WTC11 (cell line): ENCODE measurements around the gene TBC1D22A. TPM values are rescaled to one million over a fixed set of nuclear protein-coding genes. Genes with fewer than 3 reads are reported as not detected.

Source experiments
- ATAC-seq: fragments of 200-7000 bp; cut with Tn5 transposase; 2 replicates; pipeline ENCODE4 v1.10.0; 2021; ENCODE audit warnings: mild to moderate bottlenecking, moderate library complexity
- CTCF ChIA-PET: fragments of 300-600 bp; sonication (Branson Sonifier 250); formaldehyde crosslinking; loops from one replicate; lab custom pipeline; 2021; ENCODE audit warnings: antibody characterized with exemption; lab: Charles Lee
- POLR2A ChIA-PET: fragments of 350-600 bp; sonication (Branson Sonifier 250); formaldehyde crosslinking; loops from one replicate; lab custom pipeline; 2021; ENCODE audit warnings: antibody characterized with exemption; lab: Charles Lee
- DNase-seq: peaks from one replicate; pipeline ENCODE4 v3.0.0; 2021; ENCODE audit warnings: low spot score
- H3K27ac Mint-ChIP-seq: 2 replicates; pipeline ENCODE4 v1.8.0; 2021; ENCODE audit warnings: mixed read lengths
- H3K27me3 Mint-ChIP-seq: 2 replicates; pipeline ENCODE4 v1.8.0; 2021; ENCODE audit warnings: low read depth, mild to moderate bottlenecking, moderate library complexity, mixed read lengths
- H3K36me3 Mint-ChIP-seq: 2 replicates; pipeline ENCODE4 v1.8.0; 2021; ENCODE audit warnings: mixed read lengths
- H3K4me1 Mint-ChIP-seq: 2 replicates; pipeline ENCODE4 v1.8.0; 2022; ENCODE audit warnings: mixed read lengths
- H3K4me3 Mint-ChIP-seq: 2 replicates; pipeline ENCODE4 v1.8.0; 2021; ENCODE audit warnings: mild to moderate bottlenecking, moderate library complexity, mixed read lengths
- H3K9me3 Mint-ChIP-seq: 2 replicates; pipeline ENCODE4 v1.8.0; 2021; ENCODE audit warnings: mixed read lengths
- CBFB ChIP-seq: sonication (generic); formaldehyde crosslinking; IDR thresholded peaks from 2 replicates; pipeline ENCODE4 v1.8.1; 2022; ENCODE audit warnings: mild to moderate bottlenecking, low read depth, missing genetic modification reagents
- ELF4 ChIP-seq: sonication (generic); formaldehyde crosslinking; IDR thresholded peaks from 2 replicates; pipeline ENCODE4 v1.8.1; 2022; ENCODE audit warnings: low read depth, mild to moderate bottlenecking, moderate library complexity, missing genetic modification reagents
- MYBL2 ChIP-seq: sonication (generic); formaldehyde crosslinking; IDR thresholded peaks from 2 replicates; pipeline ENCODE4 v1.8.1; 2023; ENCODE audit warnings: mild to moderate bottlenecking, moderate library complexity, missing genetic modification reagents
- NR1H2 ChIP-seq: sonication (generic); formaldehyde crosslinking; IDR thresholded peaks from 2 replicates; pipeline ENCODE4 v1.9.0; 2021; ENCODE audit warnings: mild to moderate bottlenecking, moderate library complexity, missing genetic modification reagents
- OVOL2 ChIP-seq: fragments of 250-450 bp; sonication (Bioruptor Pico); IDR thresholded peaks from 2 replicates; pipeline ENCODE4 v1.9.0; 2021; ENCODE audit warnings: mild to moderate bottlenecking, borderline replicate concordance
- SP1 ChIP-seq: sonication (generic); formaldehyde crosslinking; conservative IDR thresholded peaks from 2 replicates; pipeline ENCODE4 v1.8.1; 2022; ENCODE audit warnings: missing genetic modification reagents
- ZBTB21 ChIP-seq: sonication (generic); formaldehyde crosslinking; IDR thresholded peaks from 2 replicates; pipeline ENCODE4 v1.8.1; 2023; ENCODE audit warnings: mild to moderate bottlenecking, missing genetic modification reagents, borderline replicate concordance
- ZNF423 ChIP-seq: fragments of 250-450 bp; sonication (Bioruptor Pico); IDR thresholded peaks from 2 replicates; pipeline ENCODE4 v2.1.2; 2022; ENCODE audit warnings: mild to moderate bottlenecking, moderate library complexity
- total RNA-seq: library from RNA; stranded (reverse); gene quantifications from 3 replicates; pipeline ENCODE4 v1.2.3, GENCODE V29; 2021
- TF ChIP-seq, protein P1 (sequence below): fragments of 250-450 bp; sonication (Bioruptor Pico); conservative IDR thresholded peaks from 2 replicates; pipeline ENCODE4 v1.9.0; 2021; ENCODE audit warnings: mild to moderate bottlenecking
- TF ChIP-seq, protein P2 (sequence below): sonication (generic); formaldehyde crosslinking; IDR thresholded peaks from 2 replicates; pipeline ENCODE4 v1.8.0; 2023; ENCODE audit warnings: missing genetic modification reagents
- TF ChIP-seq, protein P3 (sequence below): sonication (generic); formaldehyde crosslinking; IDR thresholded peaks from 2 replicates; pipeline ENCODE4 v1.8.0; 2022; ENCODE audit warnings: missing genetic modification reagents
- TF ChIP-seq, protein P4 (sequence below): fragments of 250-450 bp; sonication (Bioruptor Pico); IDR thresholded peaks from 2 replicates; pipeline ENCODE4 v1.9.0; 2021; ENCODE audit warnings: mild to moderate bottlenecking
- TF ChIP-seq, protein P5 (sequence below): sonication (generic); formaldehyde crosslinking; IDR thresholded peaks from 2 replicates; pipeline ENCODE4 v1.8.1; 2023; ENCODE audit warnings: mild to moderate bottlenecking, missing genetic modification reagents, borderline replicate concordance
- TF ChIP-seq, protein P6 (sequence below): fragments of 250-450 bp; sonication (Bioruptor Pico); IDR thresholded peaks from 2 replicates; pipeline ENCODE4 v2.1.2; 2022; ENCODE audit warnings: mild to moderate bottlenecking, moderate library complexity
- TF ChIP-seq, protein P7 (sequence below): sonication (generic); formaldehyde crosslinking; IDR thresholded peaks from 2 replicates; pipeline ENCODE4 v1.8.1; 2023; ENCODE audit warnings: mild to moderate bottlenecking, missing genetic modification reagents, moderate library complexity
- TF ChIP-seq, protein P8 (sequence below): fragments of 200-600 bp; IDR thresholded peaks from 2 replicates; pipeline ENCODE4 v1.8.0; 2022; ENCODE audit warnings: antibody characterized with exemption
- TF ChIP-seq, protein P9 (sequence below): sonication (generic); formaldehyde crosslinking; IDR thresholded peaks from 2 replicates; pipeline ENCODE4 v1.8.1; 2023; ENCODE audit warnings: mild to moderate bottlenecking, missing genetic modification reagents
- TF ChIP-seq, protein P10 (sequence below): fragments of 250-450 bp; sonication (Bioruptor Pico); IDR thresholded peaks from 2 replicates; pipeline ENCODE4 v1.9.0; 2021; ENCODE audit warnings: mild to moderate bottlenecking

Gene TBC1D22A
- total RNA-seq, 1 experiment from 2014 or later: 18.1 TPM

DNA sequence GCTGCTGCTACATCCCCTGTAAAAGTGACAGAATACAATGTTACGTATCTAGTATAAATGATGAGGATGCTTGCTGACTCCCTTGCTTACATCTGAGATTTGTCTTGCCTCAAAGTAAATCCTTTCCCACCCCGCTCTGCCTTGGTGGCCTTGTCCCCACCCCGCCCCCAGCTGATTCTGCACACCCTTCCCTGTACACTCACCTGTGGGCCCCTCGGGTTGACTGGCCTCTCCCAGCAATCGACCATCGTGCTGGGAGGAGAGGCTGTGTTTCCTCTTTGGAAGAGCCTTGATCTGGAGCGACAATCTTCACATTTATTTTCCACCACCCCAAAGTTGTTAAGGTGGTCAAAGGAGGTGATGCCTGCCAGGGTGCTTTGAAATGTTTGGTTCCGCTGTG lies 249.4 kb downstream of the TBC1D22A start:
- H3K27ac Mint-ChIP-seq: no peak overlapping the region
- H3K27me3 Mint-ChIP-seq: no peaks in the 10 kb centered on the region
- peaks cover 13% of the 10 kb centered on the region for H3K4me1 Mint-ChIP-seq
- H3K36me3 Mint-ChIP-seq: no peaks in the 10 kb centered on the region
- DNase-seq (no peak), ATAC-seq (no peak)
- no peak overlapping the region for H3K4me3 Mint-ChIP-seq
- ChIA-PET POLR2A (no interaction called here), CTCF (interaction anchor here (1.0 to 2.2 kb wide), 11 partner anchors 9 to 211 kb away, joined by 3 to 18 read pairs (median 4); no protein-coding TSS in a partner anchor)
- no peaks in the 10 kb centered on the region for H3K9me3 Mint-ChIP-seq
- TF ChIP-seq, protein P1, sequence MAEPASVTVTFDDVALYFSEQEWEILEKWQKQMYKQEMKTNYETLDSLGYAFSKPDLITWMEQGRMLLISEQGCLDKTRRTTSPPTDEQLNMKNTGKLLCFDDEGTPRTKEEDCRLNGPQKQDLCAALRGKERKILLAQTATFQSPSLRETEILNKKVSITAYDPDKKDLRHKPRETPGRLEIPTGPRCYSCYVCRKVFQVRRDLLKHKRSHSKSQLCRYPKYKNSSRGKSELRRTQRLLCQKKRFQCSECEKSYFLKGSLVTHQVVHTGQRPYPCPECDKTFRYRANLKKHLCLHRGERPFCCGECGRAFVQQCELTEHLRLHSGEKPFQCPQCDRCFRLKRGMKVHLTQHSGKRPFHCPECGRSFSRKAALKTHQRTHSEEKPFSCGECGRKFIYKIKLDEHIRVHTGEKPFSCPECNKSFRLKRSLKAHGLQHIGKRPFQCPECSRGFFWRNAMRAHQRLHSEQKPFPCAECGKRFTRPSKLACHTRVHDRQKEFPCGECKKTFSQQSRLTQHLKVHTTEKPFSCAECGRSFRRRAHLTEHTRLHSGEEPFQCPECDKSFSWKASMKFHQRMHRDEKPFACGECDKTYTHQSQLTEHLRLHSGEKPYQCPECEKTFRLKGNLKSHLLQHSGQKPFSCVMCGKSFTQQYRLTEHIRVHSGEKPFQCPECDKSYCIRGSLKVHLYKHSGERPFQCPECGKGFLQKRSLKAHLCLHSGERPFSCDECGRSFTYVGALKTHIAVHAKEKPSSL (CRISPR knock-in tag): no peak
- TF ChIP-seq, protein P2, sequence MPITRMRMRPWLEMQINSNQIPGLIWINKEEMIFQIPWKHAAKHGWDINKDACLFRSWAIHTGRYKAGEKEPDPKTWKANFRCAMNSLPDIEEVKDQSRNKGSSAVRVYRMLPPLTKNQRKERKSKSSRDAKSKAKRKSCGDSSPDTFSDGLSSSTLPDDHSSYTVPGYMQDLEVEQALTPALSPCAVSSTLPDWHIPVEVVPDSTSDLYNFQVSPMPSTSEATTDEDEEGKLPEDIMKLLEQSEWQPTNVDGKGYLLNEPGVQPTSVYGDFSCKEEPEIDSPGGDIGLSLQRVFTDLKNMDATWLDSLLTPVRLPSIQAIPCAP (CRISPR knock-in tag): no peak
- TF ChIP-seq, protein P3, sequence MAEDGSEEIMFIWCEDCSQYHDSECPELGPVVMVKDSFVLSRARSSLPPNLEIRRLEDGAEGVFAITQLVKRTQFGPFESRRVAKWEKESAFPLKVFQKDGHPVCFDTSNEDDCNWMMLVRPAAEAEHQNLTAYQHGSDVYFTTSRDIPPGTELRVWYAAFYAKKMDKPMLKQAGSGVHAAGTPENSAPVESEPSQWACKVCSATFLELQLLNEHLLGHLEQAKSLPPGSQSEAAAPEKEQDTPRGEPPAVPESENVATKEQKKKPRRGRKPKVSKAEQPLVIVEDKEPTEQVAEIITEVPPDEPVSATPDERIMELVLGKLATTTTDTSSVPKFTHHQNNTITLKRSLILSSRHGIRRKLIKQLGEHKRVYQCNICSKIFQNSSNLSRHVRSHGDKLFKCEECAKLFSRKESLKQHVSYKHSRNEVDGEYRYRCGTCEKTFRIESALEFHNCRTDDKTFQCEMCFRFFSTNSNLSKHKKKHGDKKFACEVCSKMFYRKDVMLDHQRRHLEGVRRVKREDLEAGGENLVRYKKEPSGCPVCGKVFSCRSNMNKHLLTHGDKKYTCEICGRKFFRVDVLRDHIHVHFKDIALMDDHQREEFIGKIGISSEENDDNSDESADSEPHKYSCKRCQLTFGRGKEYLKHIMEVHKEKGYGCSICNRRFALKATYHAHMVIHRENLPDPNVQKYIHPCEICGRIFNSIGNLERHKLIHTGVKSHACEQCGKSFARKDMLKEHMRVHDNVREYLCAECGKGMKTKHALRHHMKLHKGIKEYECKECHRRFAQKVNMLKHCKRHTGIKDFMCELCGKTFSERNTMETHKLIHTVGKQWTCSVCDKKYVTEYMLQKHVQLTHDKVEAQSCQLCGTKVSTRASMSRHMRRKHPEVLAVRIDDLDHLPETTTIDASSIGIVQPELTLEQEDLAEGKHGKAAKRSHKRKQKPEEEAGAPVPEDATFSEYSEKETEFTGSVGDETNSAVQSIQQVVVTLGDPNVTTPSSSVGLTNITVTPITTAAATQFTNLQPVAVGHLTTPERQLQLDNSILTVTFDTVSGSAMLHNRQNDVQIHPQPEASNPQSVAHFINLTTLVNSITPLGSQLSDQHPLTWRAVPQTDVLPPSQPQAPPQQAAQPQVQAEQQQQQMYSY (CRISPR knock-in tag): no peak
- no peak for TF ChIP-seq SP1
- TF ChIP-seq, protein P4, sequence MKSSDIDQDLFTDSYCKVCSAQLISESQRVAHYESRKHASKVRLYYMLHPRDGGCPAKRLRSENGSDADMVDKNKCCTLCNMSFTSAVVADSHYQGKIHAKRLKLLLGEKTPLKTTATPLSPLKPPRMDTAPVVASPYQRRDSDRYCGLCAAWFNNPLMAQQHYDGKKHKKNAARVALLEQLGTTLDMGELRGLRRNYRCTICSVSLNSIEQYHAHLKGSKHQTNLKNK (CRISPR knock-in tag): no peak
- TF ChIP-seq, protein P5, sequence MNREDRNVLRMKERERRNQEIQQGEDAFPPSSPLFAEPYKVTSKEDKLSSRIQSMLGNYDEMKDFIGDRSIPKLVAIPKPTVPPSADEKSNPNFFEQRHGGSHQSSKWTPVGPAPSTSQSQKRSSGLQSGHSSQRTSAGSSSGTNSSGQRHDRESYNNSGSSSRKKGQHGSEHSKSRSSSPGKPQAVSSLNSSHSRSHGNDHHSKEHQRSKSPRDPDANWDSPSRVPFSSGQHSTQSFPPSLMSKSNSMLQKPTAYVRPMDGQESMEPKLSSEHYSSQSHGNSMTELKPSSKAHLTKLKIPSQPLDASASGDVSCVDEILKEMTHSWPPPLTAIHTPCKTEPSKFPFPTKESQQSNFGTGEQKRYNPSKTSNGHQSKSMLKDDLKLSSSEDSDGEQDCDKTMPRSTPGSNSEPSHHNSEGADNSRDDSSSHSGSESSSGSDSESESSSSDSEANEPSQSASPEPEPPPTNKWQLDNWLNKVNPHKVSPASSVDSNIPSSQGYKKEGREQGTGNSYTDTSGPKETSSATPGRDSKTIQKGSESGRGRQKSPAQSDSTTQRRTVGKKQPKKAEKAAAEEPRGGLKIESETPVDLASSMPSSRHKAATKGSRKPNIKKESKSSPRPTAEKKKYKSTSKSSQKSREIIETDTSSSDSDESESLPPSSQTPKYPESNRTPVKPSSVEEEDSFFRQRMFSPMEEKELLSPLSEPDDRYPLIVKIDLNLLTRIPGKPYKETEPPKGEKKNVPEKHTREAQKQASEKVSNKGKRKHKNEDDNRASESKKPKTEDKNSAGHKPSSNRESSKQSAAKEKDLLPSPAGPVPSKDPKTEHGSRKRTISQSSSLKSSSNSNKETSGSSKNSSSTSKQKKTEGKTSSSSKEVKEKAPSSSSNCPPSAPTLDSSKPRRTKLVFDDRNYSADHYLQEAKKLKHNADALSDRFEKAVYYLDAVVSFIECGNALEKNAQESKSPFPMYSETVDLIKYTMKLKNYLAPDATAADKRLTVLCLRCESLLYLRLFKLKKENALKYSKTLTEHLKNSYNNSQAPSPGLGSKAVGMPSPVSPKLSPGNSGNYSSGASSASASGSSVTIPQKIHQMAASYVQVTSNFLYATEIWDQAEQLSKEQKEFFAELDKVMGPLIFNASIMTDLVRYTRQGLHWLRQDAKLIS (CRISPR knock-in tag): no peak
- TF ChIP-seq NR1H2: no peak
- TF ChIP-seq MYBL2 (CRISPR knock-in tag): no peak
- TF ChIP-seq, protein P6, sequence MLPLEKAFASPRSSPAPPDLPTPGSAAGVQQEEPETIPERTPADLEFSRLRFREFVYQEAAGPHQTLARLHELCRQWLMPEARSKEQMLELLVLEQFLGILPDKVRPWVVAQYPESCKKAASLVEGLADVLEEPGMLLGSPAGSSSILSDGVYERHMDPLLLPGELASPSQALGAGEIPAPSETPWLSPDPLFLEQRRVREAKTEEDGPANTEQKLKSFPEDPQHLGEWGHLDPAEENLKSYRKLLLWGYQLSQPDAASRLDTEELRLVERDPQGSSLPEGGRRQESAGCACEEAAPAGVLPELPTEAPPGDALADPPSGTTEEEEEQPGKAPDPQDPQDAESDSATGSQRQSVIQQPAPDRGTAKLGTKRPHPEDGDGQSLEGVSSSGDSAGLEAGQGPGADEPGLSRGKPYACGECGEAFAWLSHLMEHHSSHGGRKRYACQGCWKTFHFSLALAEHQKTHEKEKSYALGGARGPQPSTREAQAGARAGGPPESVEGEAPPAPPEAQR (CRISPR knock-in tag): no peak
- TF ChIP-seq, protein P7, sequence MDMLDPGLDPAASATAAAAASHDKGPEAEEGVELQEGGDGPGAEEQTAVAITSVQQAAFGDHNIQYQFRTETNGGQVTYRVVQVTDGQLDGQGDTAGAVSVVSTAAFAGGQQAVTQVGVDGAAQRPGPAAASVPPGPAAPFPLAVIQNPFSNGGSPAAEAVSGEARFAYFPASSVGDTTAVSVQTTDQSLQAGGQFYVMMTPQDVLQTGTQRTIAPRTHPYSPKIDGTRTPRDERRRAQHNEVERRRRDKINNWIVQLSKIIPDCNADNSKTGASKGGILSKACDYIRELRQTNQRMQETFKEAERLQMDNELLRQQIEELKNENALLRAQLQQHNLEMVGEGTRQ (CRISPR knock-in tag): no peak
- TF ChIP-seq, protein P8, sequence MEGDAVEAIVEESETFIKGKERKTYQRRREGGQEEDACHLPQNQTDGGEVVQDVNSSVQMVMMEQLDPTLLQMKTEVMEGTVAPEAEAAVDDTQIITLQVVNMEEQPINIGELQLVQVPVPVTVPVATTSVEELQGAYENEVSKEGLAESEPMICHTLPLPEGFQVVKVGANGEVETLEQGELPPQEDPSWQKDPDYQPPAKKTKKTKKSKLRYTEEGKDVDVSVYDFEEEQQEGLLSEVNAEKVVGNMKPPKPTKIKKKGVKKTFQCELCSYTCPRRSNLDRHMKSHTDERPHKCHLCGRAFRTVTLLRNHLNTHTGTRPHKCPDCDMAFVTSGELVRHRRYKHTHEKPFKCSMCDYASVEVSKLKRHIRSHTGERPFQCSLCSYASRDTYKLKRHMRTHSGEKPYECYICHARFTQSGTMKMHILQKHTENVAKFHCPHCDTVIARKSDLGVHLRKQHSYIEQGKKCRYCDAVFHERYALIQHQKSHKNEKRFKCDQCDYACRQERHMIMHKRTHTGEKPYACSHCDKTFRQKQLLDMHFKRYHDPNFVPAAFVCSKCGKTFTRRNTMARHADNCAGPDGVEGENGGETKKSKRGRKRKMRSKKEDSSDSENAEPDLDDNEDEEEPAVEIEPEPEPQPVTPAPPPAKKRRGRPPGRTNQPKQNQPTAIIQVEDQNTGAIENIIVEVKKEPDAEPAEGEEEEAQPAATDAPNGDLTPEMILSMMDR: no peak
- no peak for TF ChIP-seq ZNF423 (CRISPR knock-in tag)
- TF ChIP-seq ZBTB21 (CRISPR knock-in tag): no peak
- TF ChIP-seq OVOL2 (CRISPR knock-in tag): no peak
- TF ChIP-seq, protein P9, sequence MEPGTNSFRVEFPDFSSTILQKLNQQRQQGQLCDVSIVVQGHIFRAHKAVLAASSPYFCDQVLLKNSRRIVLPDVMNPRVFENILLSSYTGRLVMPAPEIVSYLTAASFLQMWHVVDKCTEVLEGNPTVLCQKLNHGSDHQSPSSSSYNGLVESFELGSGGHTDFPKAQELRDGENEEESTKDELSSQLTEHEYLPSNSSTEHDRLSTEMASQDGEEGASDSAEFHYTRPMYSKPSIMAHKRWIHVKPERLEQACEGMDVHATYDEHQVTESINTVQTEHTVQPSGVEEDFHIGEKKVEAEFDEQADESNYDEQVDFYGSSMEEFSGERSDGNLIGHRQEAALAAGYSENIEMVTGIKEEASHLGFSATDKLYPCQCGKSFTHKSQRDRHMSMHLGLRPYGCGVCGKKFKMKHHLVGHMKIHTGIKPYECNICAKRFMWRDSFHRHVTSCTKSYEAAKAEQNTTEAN (CRISPR knock-in tag): no peak
- no peak for TF ChIP-seq ELF4 (CRISPR knock-in tag)
- no peak for TF ChIP-seq CBFB
- TF ChIP-seq, protein P10, sequence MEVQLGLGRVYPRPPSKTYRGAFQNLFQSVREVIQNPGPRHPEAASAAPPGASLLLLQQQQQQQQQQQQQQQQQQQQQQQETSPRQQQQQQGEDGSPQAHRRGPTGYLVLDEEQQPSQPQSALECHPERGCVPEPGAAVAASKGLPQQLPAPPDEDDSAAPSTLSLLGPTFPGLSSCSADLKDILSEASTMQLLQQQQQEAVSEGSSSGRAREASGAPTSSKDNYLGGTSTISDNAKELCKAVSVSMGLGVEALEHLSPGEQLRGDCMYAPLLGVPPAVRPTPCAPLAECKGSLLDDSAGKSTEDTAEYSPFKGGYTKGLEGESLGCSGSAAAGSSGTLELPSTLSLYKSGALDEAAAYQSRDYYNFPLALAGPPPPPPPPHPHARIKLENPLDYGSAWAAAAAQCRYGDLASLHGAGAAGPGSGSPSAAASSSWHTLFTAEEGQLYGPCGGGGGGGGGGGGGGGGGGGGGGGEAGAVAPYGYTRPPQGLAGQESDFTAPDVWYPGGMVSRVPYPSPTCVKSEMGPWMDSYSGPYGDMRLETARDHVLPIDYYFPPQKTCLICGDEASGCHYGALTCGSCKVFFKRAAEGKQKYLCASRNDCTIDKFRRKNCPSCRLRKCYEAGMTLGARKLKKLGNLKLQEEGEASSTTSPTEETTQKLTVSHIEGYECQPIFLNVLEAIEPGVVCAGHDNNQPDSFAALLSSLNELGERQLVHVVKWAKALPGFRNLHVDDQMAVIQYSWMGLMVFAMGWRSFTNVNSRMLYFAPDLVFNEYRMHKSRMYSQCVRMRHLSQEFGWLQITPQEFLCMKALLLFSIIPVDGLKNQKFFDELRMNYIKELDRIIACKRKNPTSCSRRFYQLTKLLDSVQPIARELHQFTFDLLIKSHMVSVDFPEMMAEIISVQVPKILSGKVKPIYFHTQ (CRISPR knock-in tag): no peak
- TF ChIP-seq, all 79 proteins: peak for 0
